Fibroblast of lung (primary cell): ENCODE results near the gene ZCCHC2.

Experiments used
- CTCF ChIP-seq, 2 donors: IDR thresholded peaks in 1 of 2; conservative IDR thresholded peaks in 1 of 2; 1 replicate in 1 of 2; 2 replicates in 1 of 2; pipeline ENCODE4 v1.5.1; 2011 to 2012; ENCODE audit warnings: low read length in 2 of 2, control low read depth in 1 of 2, inconsistent platforms in 1 of 2, low read depth in 1 of 2, mild to moderate bottlenecking in 1 of 2
- EZH2 ChIP-seq: IDR thresholded peaks from 2 replicates; pipeline ENCODE4 v1.5.1; 2012; ENCODE audit warnings: low read length, control low read depth, mild to moderate bottlenecking; ENCODE audit errors: missing control alignments

- TF ChIP-seq CTCF (conservative IDR thresholded peaks at IDR 0.05 in 1 of 2, IDR thresholded peaks at IDR 0.05 in 1 of 2; ENCODE audit: low read depth in 1 of 2, low read length in 2 of 2) (no peak), EZH2 (no peak)
These were observed 89.4 kb downstream of the ZCCHC2 start for GRCh38 chr18:62612289-62612645.
